Type B pancreatic cell (in vitro differentiated cells): ENCODE results near the gene TFAM. TPM values are rescaled to one million over a fixed set of nuclear protein-coding genes. Genes with fewer than 3 reads are reported as not detected.
A peak's percentile ranks its signal among the peaks of the same experiment; 100 is the strongest.

ENCODE experiments used
- DNase-seq: peaks from one replicate; pipeline ENCODE4 v3.0.0; 2021; ENCODE audit warnings: mixed read lengths; ENCODE audit not compliant: unreplicated experiment; ENCODE audit errors: extremely low spot score
- H3K27ac Mint-ChIP-seq: 2 replicates; pipeline ENCODE4 v1.8.0; 2021; ENCODE audit warnings: mild to moderate bottlenecking, mixed read lengths
- H3K27me3 Mint-ChIP-seq: 2 replicates; pipeline ENCODE4 v1.8.0; 2021; ENCODE audit warnings: mixed read lengths
- H3K36me3 Mint-ChIP-seq: 2 replicates; pipeline ENCODE4 v1.8.0; 2021; ENCODE audit warnings: mixed read lengths
- H3K4me1 Mint-ChIP-seq: one replicate; pipeline ENCODE4 v1.8.0; 2021; ENCODE audit warnings: mixed read lengths; ENCODE audit not compliant: unreplicated experiment
- H3K4me3 Mint-ChIP-seq: 2 replicates; pipeline ENCODE4 v1.8.0; 2021; ENCODE audit warnings: mild to moderate bottlenecking, mixed read lengths
- H3K9me3 Mint-ChIP-seq: 2 replicates; pipeline ENCODE4 v1.8.0; 2021; ENCODE audit warnings: mixed read lengths
- CTCF ChIP-seq: fragments of 200-600 bp; sonication (generic); conservative IDR thresholded peaks from 2 replicates; pipeline ENCODE4 v1.5.0; 2021; ENCODE audit warnings: antibody characterized with exemption, mild to moderate bottlenecking
- total RNA-seq: library from RNA; stranded (reverse); gene quantifications from 2 replicates; pipeline ENCODE4 v1.2.1, GENCODE V29; 2021; ENCODE audit warnings: low replicate concordance

The TFAM gene
- total RNA-seq, 1 donor from 2014 or later, result 64.8 TPM

GRCh38 chr10:58373442-58373827 lies 11.8 kb upstream of the TFAM start:
- Mint-ChIP-seq H3K9me3 (no peaks in the 10 kb centered on the region), H3K4me1 (peaks cover 6% of the 10 kb centered on the region), H3K27me3 (no peaks in the 10 kb centered on the region), H3K27ac (no peak overlapping the region), H3K36me3 (peaks cover 5% of the 10 kb centered on the region), H3K4me3 (no peak overlapping the region)
- DNase-seq, result no peak
- TF ChIP-seq CTCF, result no peak

- Mint-ChIP-seq H3K27me3 (no peaks in the 10 kb centered on the region), H3K36me3 (peaks cover 5% of the 10 kb centered on the region), H3K4me3 (no peak overlapping the region), H3K9me3 (no peaks in the 10 kb centered on the region), H3K27ac (no peak overlapping the region), H3K4me1 (peaks cover 16% of the 10 kb centered on the region)
- DNase-seq, result no peak
- TF ChIP-seq CTCF, result no peak
These were observed 2.7 kb upstream of the TFAM start for GRCh38 chr10:58382489-58382995.

- Mint-ChIP-seq H3K27ac (peak overlapping the region; percentile 93), H3K4me3 (peak overlapping the region; percentile 97), H3K9me3 (no peaks in the 10 kb centered on the region), H3K4me1 (peaks cover 16% of the 10 kb centered on the region), H3K36me3 (peaks cover 9% of the 10 kb centered on the region), H3K27me3 (no peaks in the 10 kb centered on the region)
- no peak for TF ChIP-seq CTCF
- no peak for DNase-seq
These were observed 1.1 kb upstream of the TFAM start for GRCh38 chr10:58384095-58384494.

GRCh38 chr10:58384544-58384998 lies 639 bp upstream of the TFAM start:
- no peak for TF ChIP-seq CTCF
- H3K4me3 Mint-ChIP-seq, result peak overlapping the region; percentile 97
- no peak for DNase-seq

GRCh38 chr10:58385784-58386112 lies 538 bp downstream of the TFAM start:
- H3K4me3 Mint-ChIP-seq, result peak overlapping the region; percentile 97
- no peak for TF ChIP-seq CTCF
- H3K27me3 Mint-ChIP-seq, result no peaks in the 10 kb centered on the region
- peaks cover 18% of the 10 kb centered on the region for H3K36me3 Mint-ChIP-seq
- H3K27ac Mint-ChIP-seq, result peak overlapping the region; percentile 93
- H3K9me3 Mint-ChIP-seq, result no peaks in the 10 kb centered on the region
- DNase-seq, result no peak
- peaks cover 16% of the 10 kb centered on the region for H3K4me1 Mint-ChIP-seq

More at GRCh38 chr10:58384544-58384998, 639 bp upstream of the TFAM start:
- H3K27ac Mint-ChIP-seq, result peak overlapping the region; percentile 93
- no peaks in the 10 kb centered on the region for H3K27me3 Mint-ChIP-seq
- H3K9me3 Mint-ChIP-seq, result no peaks in the 10 kb centered on the region
- H3K36me3 Mint-ChIP-seq, result peaks cover 12% of the 10 kb centered on the region
- H3K4me1 Mint-ChIP-seq, result peaks cover 16% of the 10 kb centered on the region

- no peak overlapping the region for H3K27ac Mint-ChIP-seq
- DNase-seq, result no peak
- no peaks in the 10 kb centered on the region for H3K9me3 Mint-ChIP-seq
- no peak overlapping the region for H3K4me3 Mint-ChIP-seq
- no peak for TF ChIP-seq CTCF
- H3K27me3 Mint-ChIP-seq, result no peaks in the 10 kb centered on the region
- peaks cover 15% of the 10 kb centered on the region for H3K4me1 Mint-ChIP-seq
- H3K36me3 Mint-ChIP-seq, result peaks cover 28% of the 10 kb centered on the region
These were observed 3.8 kb downstream of the TFAM start for GRCh38 chr10:58389024-58389423.
